ENCODE measurements around the gene ACSL5.

The ACSL5 gene, protein sequence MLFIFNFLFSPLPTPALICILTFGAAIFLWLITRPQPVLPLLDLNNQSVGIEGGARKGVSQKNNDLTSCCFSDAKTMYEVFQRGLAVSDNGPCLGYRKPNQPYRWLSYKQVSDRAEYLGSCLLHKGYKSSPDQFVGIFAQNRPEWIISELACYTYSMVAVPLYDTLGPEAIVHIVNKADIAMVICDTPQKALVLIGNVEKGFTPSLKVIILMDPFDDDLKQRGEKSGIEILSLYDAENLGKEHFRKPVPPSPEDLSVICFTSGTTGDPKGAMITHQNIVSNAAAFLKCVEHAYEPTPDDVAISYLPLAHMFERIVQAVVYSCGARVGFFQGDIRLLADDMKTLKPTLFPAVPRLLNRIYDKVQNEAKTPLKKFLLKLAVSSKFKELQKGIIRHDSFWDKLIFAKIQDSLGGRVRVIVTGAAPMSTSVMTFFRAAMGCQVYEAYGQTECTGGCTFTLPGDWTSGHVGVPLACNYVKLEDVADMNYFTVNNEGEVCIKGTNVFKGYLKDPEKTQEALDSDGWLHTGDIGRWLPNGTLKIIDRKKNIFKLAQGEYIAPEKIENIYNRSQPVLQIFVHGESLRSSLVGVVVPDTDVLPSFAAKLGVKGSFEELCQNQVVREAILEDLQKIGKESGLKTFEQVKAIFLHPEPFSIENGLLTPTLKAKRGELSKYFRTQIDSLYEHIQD

DNA sequence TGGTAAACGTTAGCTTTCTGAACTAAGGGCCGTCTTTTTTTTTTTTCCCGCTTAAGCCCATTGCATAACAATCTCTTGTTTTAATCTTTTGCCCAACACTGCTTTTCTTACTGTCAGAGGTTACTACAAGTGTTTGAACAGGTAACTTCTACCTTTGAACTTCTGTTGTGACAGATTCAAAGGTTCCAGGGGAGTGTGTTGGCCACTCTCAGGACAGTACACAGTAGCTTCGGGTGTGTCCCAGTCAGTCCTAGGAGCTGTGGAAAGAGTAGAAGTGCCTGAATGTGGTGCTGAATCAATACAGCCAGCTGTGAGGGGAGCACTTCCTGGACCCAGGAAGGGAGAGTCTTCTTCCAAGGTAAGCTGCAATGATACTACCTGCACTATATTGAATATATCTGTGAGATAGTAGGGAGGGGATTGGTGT, at the start of gene ACSL5:
Gene ACSL5, plus strand, starts transcription at position 205 of the 427 bp plus-strand sequence. CDS start 20,831 bp downstream, outside the sequence.
- no peak for DNase-seq

DNA sequence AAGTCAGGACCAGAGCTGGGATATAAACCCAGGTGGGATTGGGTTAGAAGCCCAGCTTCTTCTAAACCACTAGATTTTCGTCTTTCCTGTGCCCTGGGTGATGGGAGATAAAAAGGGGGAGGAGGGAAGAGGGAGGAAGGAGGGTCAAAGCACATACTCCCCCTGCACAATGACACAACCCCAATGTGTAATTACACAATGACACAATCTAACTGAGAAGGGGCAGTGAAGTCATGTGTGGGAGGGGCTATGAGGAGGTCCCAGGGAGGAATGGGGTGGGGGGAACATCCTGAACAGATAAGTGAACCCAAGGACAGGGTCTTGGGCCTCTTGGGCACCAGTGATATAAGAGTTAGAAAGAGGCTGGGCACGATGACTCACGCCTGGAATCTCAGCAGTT, 46.2 kb upstream of the ACSL5 start:
- no peak for DNase-seq

DNA sequence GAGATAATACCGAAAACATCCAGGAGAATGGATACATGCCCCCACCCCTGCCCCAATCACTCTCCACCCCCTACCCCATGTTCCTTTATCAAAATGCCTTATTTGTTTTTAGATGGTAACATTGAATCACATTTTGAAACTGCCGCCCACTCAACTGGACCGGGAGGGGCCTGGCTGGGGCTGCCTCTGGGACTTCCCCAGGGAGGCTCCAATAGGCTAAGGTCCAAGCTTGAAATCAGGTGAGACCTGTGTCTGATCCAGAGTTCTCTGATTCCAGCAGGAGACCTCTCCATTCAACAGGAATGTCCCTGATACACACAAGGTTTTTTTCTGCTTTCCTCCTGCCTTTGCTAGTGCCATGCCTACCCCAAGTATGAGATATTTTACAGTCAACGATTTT, 43.8 kb upstream of the ACSL5 start:
- DNase-seq = no peak

DNA sequence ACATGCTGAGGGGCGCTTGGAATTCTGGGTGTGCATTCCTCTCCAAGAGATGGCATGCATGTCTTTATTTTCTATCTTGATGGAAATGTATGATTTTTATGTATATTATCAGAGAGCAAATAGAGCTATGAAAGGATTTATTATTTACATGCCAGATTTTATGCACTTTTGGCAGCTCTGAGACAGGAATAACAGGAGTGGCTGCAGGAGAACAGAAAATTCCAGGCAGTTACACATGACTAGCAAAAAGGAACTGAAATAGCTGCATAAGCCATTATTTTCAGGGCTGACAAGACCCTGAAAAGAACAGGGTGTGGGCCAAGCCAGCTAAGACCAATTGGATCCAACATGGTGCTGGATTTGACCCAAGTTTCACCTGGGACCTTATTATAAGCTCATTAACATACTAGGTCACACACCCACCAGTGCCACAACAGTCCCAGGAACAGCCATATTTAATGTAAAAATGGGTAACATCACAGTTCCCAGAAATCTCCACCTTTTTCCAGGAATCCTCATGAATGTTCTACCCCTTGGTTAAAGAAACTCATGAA, 43.2 kb upstream of the ACSL5 start:
- DNase-seq = no peak

DNA sequence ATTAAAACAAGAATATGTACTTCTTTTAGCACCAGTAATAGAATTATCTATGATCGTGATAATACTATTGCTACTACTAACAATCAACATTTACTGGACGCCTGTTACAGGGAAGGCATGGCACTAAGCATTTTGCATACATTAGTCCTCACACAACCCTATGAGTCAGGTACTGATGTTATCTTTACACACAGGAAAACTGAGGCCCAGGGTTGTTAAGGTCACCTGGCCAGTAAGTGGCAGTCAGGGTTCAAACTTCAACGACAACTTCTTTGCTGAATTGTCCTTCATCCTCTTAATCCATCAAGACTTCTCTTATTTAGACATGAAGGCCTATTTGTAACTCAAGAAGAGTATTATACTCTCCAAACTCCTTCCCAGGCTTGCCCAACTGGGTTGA, 41.9 kb upstream of the ACSL5 start:
- no peak for DNase-seq

DNA sequence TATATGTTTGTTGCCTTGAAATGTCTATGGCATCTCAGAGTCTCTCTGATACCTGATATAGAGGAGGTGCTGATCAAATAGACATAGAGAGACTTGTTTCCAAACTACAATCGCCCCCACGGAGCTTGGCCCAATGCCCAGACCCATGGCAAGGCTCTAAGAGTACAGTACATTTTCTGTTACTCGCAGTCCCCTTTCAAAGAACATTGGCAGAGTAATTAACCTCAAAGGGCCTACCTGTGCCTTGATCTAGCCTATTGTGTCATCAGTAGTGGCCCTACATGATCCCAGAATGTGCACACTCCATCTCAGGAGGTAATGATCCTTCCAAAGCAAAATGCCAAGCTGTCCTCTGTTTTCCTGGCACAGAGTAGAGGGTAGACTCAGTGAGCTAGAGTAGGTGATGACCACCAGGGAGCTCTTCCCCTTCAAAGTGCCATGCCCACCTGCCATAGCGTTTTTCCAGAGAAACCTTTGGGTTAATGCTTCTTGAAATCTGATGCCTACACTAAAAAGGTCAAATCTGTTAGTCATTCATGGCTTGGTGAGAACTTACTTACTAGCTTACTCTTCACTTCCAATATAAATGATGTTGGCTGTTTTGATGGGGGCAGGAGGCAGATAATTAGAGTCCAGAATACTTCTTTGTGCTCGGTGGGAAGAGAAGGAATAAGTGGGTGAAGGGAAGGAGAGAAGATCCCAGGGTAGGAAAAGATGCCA, 41.2 kb upstream of the ACSL5 start:
- no peak for DNase-seq

DNA sequence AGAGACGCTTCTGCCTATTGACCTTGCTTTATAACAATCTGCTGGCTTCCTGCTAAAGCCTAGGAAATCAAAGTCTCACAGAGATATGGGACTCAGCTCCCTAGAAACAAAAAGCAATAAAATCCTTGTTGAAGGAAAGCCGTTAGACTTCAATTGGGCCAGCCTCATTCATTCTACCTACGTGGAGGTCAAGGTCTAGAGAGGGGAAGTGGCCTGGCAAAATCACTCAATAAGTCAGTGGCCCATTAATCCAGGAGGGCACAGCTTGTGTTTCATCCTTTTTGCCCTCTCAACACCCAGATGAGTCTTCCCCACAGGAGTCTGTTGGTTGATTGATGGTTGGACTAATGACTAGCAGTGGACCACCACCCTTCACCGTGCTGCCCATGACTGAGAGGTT, 40.5 kb upstream of the ACSL5 start:
- no peak for DNase-seq

DNA sequence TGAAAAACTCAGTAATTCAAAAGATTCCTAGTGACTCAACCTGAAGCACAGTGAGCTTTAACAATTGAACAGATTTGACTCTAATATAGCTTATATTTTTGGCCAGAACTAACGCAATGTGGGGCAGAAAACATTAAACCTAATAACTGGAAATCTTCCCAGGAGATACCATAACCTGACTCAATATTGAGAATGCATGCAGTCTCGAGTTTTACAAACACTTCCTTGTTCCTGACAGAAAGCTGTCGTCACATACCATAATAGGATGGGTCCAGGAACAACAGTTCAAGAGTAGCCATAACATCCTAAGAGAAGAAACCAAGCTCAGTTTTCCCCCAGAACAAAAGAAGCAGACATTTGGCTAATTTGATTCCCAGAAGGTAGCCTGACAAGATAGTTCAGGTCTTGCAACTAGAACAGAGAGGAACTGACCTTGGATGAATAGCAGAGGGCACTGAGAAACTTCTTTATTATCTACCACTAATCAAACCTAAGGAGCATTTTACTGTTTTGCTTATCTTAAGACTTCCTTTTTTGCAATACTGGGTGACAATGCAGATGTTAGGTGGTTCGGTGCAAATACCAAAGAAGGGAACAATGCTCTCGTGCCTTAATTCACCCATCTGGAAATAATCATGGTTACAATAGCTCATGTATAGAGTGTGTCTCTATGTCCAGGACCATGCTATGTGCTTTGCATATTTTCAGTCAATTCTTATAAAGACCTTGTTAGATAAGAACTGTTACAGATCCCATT, 38.6 kb upstream of the ACSL5 start:
- no peak for DNase-seq

DNA sequence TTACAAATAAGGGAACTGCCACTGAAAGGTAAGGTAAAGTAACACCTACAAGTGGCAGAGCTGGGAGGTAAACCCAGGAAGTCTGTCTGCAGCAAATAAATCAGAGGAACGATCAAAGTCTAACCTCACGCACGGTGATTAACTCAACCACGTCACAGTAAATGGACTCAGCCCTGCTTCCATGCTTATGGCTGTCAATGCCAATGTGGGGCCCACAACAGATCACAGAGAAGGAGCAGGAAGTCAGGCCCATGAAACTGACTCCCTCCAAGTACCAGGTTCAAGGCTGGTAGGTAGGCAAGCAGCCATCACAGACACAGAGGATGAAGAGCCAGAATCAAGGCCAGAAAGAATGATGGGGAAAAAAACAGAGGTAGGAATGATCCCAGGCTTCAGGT, 38.0 kb upstream of the ACSL5 start:
- no peak for DNase-seq

DNA sequence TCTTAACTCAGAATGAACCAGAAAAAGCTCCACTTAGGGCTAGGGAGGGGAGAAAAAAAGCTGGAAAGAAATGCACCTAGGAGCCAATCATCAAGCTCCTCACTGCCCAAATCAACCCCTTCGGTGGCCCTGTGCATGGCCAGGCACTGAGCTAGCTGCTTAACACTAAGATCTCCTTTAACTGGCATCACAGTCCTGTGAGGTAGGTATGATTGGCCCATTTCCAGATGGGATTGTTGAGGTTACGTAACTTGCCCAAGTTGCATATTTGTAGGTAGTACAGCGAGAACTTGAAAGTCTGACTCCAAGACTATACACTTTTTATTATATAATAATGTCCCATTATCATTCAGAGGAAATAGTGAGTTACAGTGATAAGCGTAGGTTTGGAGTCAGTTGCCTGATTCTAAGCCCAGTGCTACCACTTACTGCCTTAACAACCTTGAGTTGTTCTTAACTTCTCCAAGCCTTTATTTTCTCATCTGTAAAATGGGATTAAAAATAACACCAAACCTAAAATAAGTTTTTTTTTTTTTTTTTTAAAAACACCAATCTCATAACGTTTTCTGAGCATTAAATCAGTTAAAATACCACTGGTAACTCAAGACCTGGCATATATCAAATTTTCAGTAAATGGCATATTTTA, 37.2 kb upstream of the ACSL5 start:
- no peak for DNase-seq

DNA sequence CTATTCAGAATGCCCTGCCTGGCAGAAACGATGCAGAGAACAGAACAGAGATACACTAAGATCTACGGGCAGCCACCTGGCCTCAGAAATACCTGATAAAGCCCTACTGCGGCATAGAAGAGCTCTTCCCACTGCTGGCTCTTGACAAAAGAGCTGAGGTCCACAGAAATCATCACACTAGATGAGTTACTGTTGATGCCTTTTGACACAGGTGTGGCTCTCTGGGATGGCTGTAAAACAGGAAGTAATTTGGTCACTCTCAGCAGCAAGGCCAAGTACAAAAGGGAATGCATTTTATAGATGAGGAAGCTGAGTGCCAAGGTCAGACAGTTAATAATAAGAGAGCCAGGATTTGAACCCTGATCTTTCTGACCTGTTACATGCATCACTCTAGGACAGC, 35.0 kb upstream of the ACSL5 start:
- no peak for DNase-seq

DNA sequence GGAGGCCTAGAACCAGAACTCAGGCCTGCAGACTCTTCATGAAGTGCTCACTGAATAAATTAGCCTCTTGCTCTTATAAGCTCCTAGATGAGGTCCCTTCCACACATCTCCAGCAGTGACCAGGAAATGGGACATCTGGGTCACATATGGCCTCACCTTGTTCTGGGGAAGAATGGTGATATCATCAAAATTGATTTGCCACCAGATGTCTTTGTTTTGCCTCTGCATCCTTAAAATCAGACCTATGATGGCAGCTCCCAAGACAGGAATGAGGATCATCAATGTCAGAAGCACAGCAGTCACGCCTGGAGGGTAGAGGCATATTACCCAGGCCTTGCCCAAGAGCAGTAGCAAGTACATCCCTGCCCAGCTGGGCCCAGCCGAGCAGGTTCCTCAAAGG, 33.3 kb upstream of the ACSL5 start:
- no peak for DNase-seq

DNA sequence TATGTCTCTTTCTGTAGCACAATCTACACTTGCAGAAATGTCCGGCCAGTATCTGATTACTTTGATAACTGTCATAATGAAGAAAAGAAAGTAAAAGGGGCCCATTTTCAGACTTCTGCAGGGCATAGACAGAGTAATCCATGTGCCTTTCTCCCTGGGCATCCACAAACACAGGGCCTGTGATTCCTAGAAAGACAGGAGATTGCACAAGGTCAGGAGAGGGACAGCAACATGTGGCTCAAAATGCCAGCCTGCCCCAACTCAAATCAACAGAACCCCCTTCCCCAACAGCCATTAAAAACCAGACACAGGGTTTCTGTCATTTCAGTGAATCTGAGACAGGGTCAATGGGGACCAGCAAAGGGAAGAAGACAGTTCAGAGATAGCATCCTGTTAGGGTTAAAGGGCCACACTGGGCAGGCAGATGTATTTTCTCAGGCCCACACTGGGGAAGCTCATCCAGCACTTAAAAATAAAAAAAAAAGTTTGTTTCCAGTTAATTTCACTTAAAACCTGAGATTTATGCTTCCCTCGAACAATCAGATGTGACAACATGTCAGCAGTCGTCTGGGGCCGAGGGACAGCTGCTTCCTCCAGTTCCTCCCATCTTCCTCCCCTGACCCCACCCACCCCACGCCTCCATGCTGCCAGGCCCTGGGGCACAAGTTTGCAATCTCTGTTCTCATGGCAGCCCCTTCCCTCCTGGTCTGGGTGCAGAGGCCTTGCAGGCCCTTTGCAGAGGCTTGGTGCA, 30.7 kb upstream of the ACSL5 start:
- no peak for DNase-seq

DNA sequence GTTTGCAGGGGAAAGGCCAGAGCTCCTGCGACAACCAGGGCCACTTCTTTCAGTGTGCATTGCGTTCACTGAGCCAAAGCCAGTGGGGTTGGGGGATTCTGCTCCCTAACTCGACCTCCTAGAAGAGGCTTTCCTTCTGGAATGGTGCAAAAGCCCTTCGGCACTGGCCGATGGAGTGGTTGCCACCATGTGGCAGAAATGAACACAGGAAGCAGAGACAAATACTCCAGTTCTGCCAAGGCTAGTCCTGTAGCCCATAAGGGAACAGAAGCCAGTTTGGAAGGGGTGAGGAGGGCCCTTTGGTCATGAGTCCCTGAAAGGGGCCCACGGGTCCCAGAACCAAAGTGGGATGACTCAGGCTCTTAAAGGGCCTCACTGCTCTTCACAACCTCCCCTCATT, 29.7 kb upstream of the ACSL5 start:
- no peak for DNase-seq

DNA sequence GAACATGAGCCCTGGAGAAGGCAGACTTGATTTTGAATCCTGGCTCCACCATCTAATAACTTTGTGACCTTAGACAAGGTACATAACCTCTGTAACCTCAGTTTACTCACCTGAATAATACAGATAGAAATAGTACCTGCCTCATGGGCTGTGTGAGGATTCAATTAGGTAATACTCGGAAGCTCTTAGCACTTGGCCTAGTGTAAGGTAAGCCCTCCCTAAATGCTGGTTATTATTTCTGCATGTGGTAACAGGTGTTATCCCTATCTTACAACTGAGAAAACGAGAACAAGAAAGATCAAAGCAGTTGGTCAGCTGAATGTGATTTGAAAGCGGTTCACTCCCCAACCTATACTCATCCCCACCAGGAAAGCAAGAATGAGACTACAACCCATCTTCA, 28.7 kb upstream of the ACSL5 start:
- DNase-seq = no peak

DNA sequence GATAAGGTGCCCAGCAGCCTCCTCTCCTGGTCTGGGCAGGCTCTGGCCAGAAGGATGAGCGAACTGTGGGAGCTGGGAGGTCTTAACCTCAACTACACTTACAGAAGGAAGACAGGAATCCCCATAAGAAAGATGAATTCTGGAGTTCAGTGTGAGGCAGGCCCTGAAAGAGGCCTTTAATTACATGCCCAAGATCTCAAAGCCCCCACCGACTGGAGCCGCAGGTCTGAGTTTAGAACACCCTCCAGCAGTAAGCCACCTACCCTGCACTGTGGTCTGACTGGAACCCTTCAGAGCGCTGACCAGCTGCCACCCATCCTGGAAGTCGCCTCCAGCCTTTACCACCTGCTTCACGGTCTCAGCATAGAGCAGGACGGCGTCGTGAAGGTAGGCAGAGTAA, 28.2 kb upstream of the ACSL5 start:
- DNase-seq = no peak

DNA sequence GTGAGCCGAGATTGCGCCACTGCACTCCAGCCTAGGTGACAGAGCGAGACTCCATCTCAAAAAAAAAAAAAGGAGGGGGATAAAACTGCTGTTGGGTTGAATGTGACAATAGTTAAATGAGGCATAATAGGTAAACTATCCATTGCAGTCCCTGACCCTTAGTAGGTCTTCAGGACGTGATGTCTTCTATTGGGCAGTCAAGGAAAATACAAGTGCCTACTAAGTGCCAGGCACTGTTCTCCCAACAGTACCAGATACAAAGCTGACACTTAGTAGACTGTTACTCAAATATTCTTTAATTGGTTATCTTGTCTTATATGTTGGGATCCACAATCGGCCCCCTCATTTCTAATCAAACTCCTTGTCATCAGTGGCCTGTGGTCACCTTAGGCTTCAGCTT, 27.1 kb upstream of the ACSL5 start:
- no peak for DNase-seq

DNA sequence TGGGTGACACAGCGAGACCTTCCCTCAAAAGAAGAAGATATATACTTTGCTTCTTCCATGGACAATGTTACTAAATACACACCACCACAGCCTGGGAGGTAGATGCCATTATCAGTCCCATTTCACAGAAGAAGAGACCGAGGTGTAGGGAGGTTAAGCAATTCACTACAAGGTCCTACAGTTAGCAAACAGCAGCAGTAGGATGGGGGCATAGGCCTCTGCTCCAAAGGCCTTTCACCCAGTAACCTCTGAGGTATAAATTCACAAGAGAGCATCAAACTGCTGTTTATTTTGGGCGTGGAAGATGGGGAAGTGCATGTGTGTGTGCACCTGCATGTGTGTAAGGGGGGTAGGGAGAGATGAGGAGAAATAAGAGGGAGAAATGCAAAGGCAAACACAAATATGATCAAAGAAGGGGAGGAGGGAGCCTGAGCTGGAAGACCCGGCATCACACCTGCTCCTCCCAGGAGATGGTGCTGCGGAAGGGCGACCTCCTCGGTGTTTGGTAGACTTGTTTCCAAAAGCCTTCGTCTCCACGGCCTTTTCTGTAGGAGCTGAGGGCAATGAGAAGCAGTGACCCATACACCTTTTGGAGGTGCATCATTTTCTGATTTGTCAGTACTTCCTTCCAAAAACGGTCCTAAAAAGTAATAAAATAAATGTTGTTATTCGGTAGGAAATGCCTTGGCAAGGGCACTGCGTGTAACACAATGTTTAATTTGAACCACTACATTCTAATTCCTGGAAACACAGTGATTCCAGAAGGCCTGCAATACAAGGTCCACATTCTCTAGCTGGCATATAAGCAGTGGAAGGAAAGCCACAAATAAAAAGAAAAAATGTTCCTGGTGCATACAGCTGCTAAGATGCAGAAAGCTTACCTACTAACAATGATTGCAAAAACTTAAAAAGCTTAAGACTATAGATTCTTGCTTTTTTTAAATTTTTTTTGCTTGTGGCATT, 25.9 kb upstream of the ACSL5 start:
- no peak for DNase-seq

DNA sequence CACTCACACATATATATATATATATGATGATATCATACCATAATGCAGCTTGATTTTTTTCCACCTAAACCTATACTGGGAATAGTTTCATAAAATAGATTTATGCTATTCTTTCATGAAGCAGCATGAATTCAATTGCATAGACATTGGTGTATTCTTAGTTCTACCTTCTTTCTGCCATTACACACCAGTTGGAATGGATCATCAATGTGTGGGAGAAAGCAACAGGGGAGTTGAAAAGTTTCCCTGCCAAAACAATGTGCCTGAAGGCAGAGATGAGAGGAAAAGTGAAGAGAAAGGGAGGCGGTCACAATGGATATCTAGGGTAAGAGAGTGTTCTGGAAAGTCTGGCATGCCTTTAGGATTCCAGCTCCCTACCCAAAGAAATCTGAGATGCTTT, 25.2 kb upstream of the ACSL5 start:
- no peak for DNase-seq

DNA sequence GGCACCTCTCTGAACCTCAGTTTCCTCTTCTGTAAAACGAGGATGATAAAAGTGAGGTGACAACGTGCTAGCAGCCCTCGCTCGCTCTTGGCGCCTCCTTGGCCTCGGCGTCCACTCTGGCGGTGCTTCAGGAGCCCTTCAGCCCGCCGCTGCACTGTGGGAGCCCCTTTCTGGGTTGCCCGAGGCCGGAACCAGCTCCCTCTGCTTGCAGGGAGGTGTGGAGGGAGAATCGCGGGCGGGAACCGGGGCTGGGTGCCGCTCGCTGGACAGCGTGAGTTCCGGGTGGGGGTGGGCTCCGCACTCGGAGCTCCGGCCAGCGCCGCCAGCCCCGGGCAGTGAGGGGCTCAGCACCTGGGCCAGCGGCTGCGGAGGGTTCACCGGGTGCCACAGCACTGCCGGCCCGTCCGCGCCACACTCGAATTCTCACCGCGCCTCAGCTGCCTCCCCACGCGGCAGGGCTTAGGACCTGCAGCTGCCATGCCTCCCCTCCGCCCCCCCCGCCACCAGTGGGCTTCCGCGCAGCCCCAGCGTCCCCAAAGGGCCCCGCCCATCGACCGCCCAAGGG, 24.3 kb upstream of the ACSL5 start:
- no peak for DNase-seq
